GM19468 (cell line): ENCODE results near the gene FASLG.
"Not testable (repeated sequence)": the region's sequence is repeated elsewhere in the genome, so short reads cannot be mapped to it uniquely, and the experiment has no call there.

ENCODE experiments used
- ATAC-seq: cut with Tn5 transposase; IDR thresholded peaks from one replicate; pipeline ENCODE4 v1.9.1; 2021; ENCODE audit warnings: mild to moderate bottlenecking, moderate library complexity, moderate number of reproducible peaks; ENCODE audit not compliant: unreplicated experiment; ENCODE audit errors: extremely low read depth

FASLG gene

GRCh38 chr1:172658871-172659453, at the start of gene FASLG:
FASLG (plus strand) TSS chr1:172659103; CDS start chr1:172659202, 99 bp downstream.
- ATAC-seq: no peak

GRCh38 chr1:172609528-172609927, 49.4 kb upstream of the FASLG start:
- ATAC-seq: no peak

GRCh38 chr1:172612478-172612877, 46.4 kb upstream of the FASLG start:
- ATAC-seq: no peak

GRCh38 chr1:172613294-172613693, 45.6 kb upstream of the FASLG start:
- ATAC-seq: no peak

GRCh38 chr1:172616195-172616594, 42.7 kb upstream of the FASLG start:
- no peak for ATAC-seq

GRCh38 chr1:172616636-172617035, 42.3 kb upstream of the FASLG start:
- no peak for ATAC-seq

- not testable (repeated sequence) for ATAC-seq
Observed at GRCh38 chr1:172620603-172621002, 38.3 kb upstream of the FASLG start.

GRCh38 chr1:172622541-172622940, 36.4 kb upstream of the FASLG start:
- no peak for ATAC-seq

GRCh38 chr1:172623748-172624147, 35.2 kb upstream of the FASLG start:
- ATAC-seq: no peak

- ATAC-seq: no peak
Observed at GRCh38 chr1:172626845-172627244, 32.1 kb upstream of the FASLG start.

GRCh38 chr1:172627702-172628101, 31.2 kb upstream of the FASLG start:
- ATAC-seq: no peak

GRCh38 chr1:172628401-172628800, 30.5 kb upstream of the FASLG start:
- ATAC-seq: no peak

- no peak for ATAC-seq
Observed at GRCh38 chr1:172629170-172629569, 29.7 kb upstream of the FASLG start.

GRCh38 chr1:172629638-172630037, 29.3 kb upstream of the FASLG start:
- ATAC-seq: no peak

- ATAC-seq: no peak
Observed at GRCh38 chr1:172630056-172630818, 28.7 kb upstream of the FASLG start.

- ATAC-seq: no peak
Observed at GRCh38 chr1:172630868-172631267, 28.0 kb upstream of the FASLG start.

- no peak for ATAC-seq
Observed at GRCh38 chr1:172637522-172637921, 21.4 kb upstream of the FASLG start.

GRCh38 chr1:172638249-172638648, 20.7 kb upstream of the FASLG start:
- ATAC-seq: no peak

- peak; percentile 36 for ATAC-seq
Observed at GRCh38 chr1:172638885-172639831, 19.7 kb upstream of the FASLG start.

GRCh38 chr1:172640111-172640510, 18.8 kb upstream of the FASLG start:
- no peak for ATAC-seq

- no peak for ATAC-seq
Observed at GRCh38 chr1:172641492-172641891, 17.4 kb upstream of the FASLG start.
